Mesothelial cell of epicardium (in vitro differentiated cells): ENCODE measurements around the gene FAM107A. TPM values are rescaled to one million over a fixed set of nuclear protein-coding genes. Genes with fewer than 3 reads are reported as not detected.
A peak's percentile ranks its signal among the peaks of the same experiment; 100 is the strongest.

ENCODE experiments used
- DNase-seq, 2 experiments: peaks; one replicate each; pipeline ENCODE4 v3.0.0; 2021; ENCODE audit warnings: low spot score in 2 of 2; ENCODE audit not compliant: unreplicated experiment in 2 of 2
- H3K27ac Mint-ChIP-seq: 2 replicates; pipeline ENCODE4 v1.8.0; 2021; ENCODE audit warnings: mixed read lengths
- H3K27me3 Mint-ChIP-seq: 2 replicates; pipeline ENCODE4 v1.8.0; 2021; ENCODE audit warnings: low read depth, mixed read lengths
- H3K36me3 Mint-ChIP-seq: 2 replicates; pipeline ENCODE4 v1.8.0; 2021; ENCODE audit warnings: mixed read lengths
- H3K4me1 Mint-ChIP-seq: 2 replicates; pipeline ENCODE4 v1.8.0; 2021; ENCODE audit warnings: mixed read lengths
- H3K4me3 Mint-ChIP-seq: 2 replicates; pipeline ENCODE4 v1.8.0; 2021; ENCODE audit warnings: mild to moderate bottlenecking, moderate library complexity, mixed read lengths
- H3K9me3 Mint-ChIP-seq: 2 replicates; pipeline ENCODE4 v1.8.0; 2021; ENCODE audit warnings: mixed read lengths
- CTCF ChIP-seq: fragments of 200-600 bp; sonication (generic); IDR thresholded peaks from one replicate; pipeline ENCODE4 v1.5.0; 2021; ENCODE audit warnings: antibody characterized with exemption; ENCODE audit not compliant: unreplicated experiment
- total RNA-seq: library from RNA; stranded (reverse); gene quantifications from 3 replicates; pipeline ENCODE4 v1.2.1, GENCODE V29; 2021

FAM107A gene
- total RNA-seq, 1 donor from 2014 or later = not detected

DNA sequence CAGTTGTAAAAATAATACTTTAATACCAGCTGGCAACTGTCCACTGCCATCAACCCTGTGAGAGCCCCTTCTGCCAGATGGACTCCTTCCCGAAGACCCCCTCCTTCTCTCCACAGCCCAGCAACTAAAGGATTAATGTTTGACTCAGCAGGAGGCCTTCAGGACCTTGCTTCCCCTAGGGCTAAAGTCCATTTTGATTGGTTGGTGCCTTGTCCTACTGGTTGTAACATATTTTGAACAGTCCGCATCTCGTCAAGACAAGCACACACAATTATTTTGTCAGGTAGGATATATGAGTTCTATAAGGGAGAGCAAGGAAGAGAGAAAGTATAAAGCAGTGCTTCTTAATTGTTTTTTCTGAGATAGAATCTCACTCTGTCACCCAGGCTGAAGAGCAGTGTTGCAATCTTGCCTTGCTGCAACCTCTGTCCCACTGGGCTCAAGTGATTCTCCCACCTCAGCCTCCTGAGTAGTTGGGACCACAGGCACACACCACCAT lies 58.9 kb downstream of the FAM107A start:
- no peaks in the 10 kb centered on the region for H3K9me3 Mint-ChIP-seq
- TF ChIP-seq CTCF = no peak
- DNase-seq = no peak
- H3K27ac Mint-ChIP-seq = peak overlapping the region; percentile 2
- peaks cover 16% of the 10 kb centered on the region for H3K27me3 Mint-ChIP-seq
- peaks cover 8% of the 10 kb centered on the region for H3K4me1 Mint-ChIP-seq
- no peak overlapping the region for H3K4me3 Mint-ChIP-seq
- no peaks in the 10 kb centered on the region for H3K36me3 Mint-ChIP-seq

DNA sequence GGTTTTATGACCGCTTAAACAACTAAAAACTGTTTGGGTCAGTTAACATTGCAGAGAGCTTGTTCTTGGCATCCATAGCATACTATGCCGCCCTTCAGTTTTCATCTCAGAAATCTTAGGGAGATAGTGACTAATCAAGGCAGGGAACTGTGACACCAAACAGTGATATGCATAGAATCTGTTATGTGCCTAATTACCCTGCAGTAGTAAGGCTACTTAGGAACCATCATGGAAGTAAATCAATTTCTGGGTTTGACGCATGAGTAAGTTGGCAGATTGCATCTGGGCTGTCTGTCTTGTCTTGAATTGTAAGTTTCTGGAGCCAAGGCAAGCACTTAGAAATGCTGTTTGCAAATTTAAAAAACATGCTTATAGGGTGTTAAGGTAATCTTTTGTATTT lies 62.8 kb downstream of the FAM107A start:
- H3K9me3 Mint-ChIP-seq = no peaks in the 10 kb centered on the region
- no peak for TF ChIP-seq CTCF
- H3K27me3 Mint-ChIP-seq = no peaks in the 10 kb centered on the region
- no peaks in the 10 kb centered on the region for H3K36me3 Mint-ChIP-seq
- no peak for DNase-seq
- H3K27ac Mint-ChIP-seq = no peak overlapping the region
- peaks cover 8% of the 10 kb centered on the region for H3K4me1 Mint-ChIP-seq
- H3K4me3 Mint-ChIP-seq = no peak overlapping the region

Other genes with a start within 250 kb of the FAM107A start
- 15.0 to 15.9 TPM (median 15.4 TPM) in 3 replicates for gene PXK, start 244.5 kb downstream of the FAM107A start, total RNA-seq
- 63.1 to 69.4 TPM (median 64.4 TPM) in 3 replicates for gene PDHB, start 143.6 kb downstream of the FAM107A start, total RNA-seq
- 10.5 to 13.1 TPM (median 11.3 TPM) in 3 replicates for gene KCTD6, start 85.3 kb downstream of the FAM107A start, total RNA-seq
- gene ACOX2, start 40.2 kb downstream of the FAM107A start, total RNA-seq = 29.4 to 31.0 TPM (median 30.9 TPM) in 3 replicates
- gene FAM3D, start 89.4 kb upstream of the FAM107A start, total RNA-seq = 0.16 TPM in 1 of 3 replicates, not detected in the others